Brain microvascular endothelial cell (primary cell): ENCODE data around the gene ADAMTS1.

Experiments
- DNase-seq: peaks from one replicate; pipeline ENCODE4 v3.0.0-alpha.2; 2020
- H3K27ac ChIP-seq: fragments of 250-450 bp; sonication (Bioruptor Pico); 2 replicates; pipeline ENCODE4 v1.5.1; 2020; ENCODE audit warnings: mild to moderate bottlenecking, moderate library complexity
- H3K27me3 ChIP-seq: fragments of 250-450 bp; sonication (Bioruptor Pico); replicated peaks from 2 replicates; pipeline ENCODE4 v1.5.1; 2020; ENCODE audit warnings: mild to moderate bottlenecking
- H3K36me3 ChIP-seq: fragments of 250-450 bp; sonication (Bioruptor Pico); replicated peaks from 2 replicates; pipeline ENCODE4 v1.5.1; 2020; ENCODE audit warnings: mild to moderate bottlenecking
- H3K4me3 ChIP-seq: 2 replicates; pipeline ENCODE4 v1.5.1; 2011; ENCODE audit warnings: low read depth, mild to moderate bottlenecking, control low read depth, low read length, moderate library complexity
- CTCF ChIP-seq: IDR thresholded peaks from 2 replicates; pipeline ENCODE4 v1.5.1; 2011; ENCODE audit warnings: low read depth, mild to moderate bottlenecking, moderate library complexity, low read length, control low read depth, inconsistent platforms; ENCODE audit errors: missing control alignments
- in situ Hi-C: cut with HindIII; loops from 2 replicates; pipeline ENCODE4 v1.10.0; 2017; ENCODE audit warnings: low sequenced_read_pairs, low pct_ligation_motif_present

The ADAMTS1 gene

GRCh38 chr21:26795866-26796329, 49.3 kb downstream of the ADAMTS1 start:
- no peaks in the 10 kb centered on the region for H3K36me3 ChIP-seq
- no peaks in the 10 kb centered on the region for H3K27me3 ChIP-seq
- H3K4me3 ChIP-seq, result peak overlapping the region; percentile 21
- peak; percentile 97 for DNase-seq
- in situ Hi-C loops, result no loop called here
- peak overlapping the region; percentile 73 for H3K27ac ChIP-seq
- no peak for TF ChIP-seq CTCF

- Histone ChIP-seq H3K36me3 (no peaks in the 10 kb centered on the region), H3K27ac (peak overlapping the region; percentile 43), H3K27me3 (no peaks in the 10 kb centered on the region), H3K4me3 (no peak overlapping the region)
- no peak for TF ChIP-seq CTCF
- in situ Hi-C loops, result no loop called here
- DNase-seq, result no peak
Measured at GRCh38 chr21:26795412-26795805, 49.8 kb downstream of the ADAMTS1 start.

GRCh38 chr21:26794597-26795411, 50.4 kb downstream of the ADAMTS1 start:
- DNase-seq, result no peak
- no peak for TF ChIP-seq CTCF
- Histone ChIP-seq H3K27me3 (no peaks in the 10 kb centered on the region), H3K4me3 (no peak overlapping the region), H3K27ac (peak overlapping the region; percentile 43), H3K36me3 (no peaks in the 10 kb centered on the region)
- in situ Hi-C loops, result no loop called here

GRCh38 chr21:26790296-26790695, 54.9 kb downstream of the ADAMTS1 start:
- no peak for DNase-seq
- Histone ChIP-seq H3K27ac (no peak overlapping the region), H3K36me3 (no peaks in the 10 kb centered on the region), H3K4me3 (no peak overlapping the region), H3K27me3 (no peaks in the 10 kb centered on the region)
- in situ Hi-C loops, result no loop called here
- no peak for TF ChIP-seq CTCF

GRCh38 chr21:26788790-26789189, 56.4 kb downstream of the ADAMTS1 start:
- Histone ChIP-seq H3K4me3 (no peak overlapping the region), H3K36me3 (no peaks in the 10 kb centered on the region), H3K27me3 (no peaks in the 10 kb centered on the region), H3K27ac (no peak overlapping the region)
- in situ Hi-C loops, result no loop called here
- DNase-seq, result no peak
- no peak for TF ChIP-seq CTCF
